HL-60 (cell line): ENCODE data around the gene SPACA6.

Experiments used
- DNase-seq, 2 experiments: peaks; one replicate each; pipeline ENCODE4 v3.0.0-alpha.2; 2010 to 2020; ENCODE audit warnings: low read depth in 1 of 2, low spot score in 1 of 2
- H3K27ac ChIP-seq: fragments of 250-450 bp; sonication (Bioruptor Pico); replicated peaks from 2 replicates; pipeline ENCODE4 v1.5.1; 2020; ENCODE audit warnings: mild to moderate bottlenecking, moderate library complexity
- H3K27me3 ChIP-seq: fragments of 250-450 bp; sonication (Bioruptor Pico); 2 replicates; pipeline ENCODE4 v1.5.1; 2021; ENCODE audit warnings: mild to moderate bottlenecking, moderate library complexity; ENCODE audit not compliant: insufficient read depth, poor library complexity, severe bottlenecking
- H3K4me3 ChIP-seq: replicated peaks from 2 replicates; pipeline ENCODE4 v1.5.1; 2011; ENCODE audit warnings: mild to moderate bottlenecking, control low read depth, low read length; ENCODE audit not compliant: insufficient read depth
- CTCF ChIP-seq: IDR thresholded peaks from one replicate; pipeline ENCODE4 v1.5.1; 2011; ENCODE audit warnings: low read length, control low read depth, inconsistent platforms; ENCODE audit not compliant: insufficient read depth
- GABPA ChIP-seq: IDR thresholded peaks from 2 replicates; pipeline ENCODE4 v1.6.1; 2012; ENCODE audit warnings: low read depth
- POLR2AphosphoS5 ChIP-seq: IDR thresholded peaks from 2 replicates; pipeline ENCODE4 v1.6.1; 2012; ENCODE audit warnings: low read depth
- REST ChIP-seq: IDR thresholded peaks from 2 replicates; pipeline ENCODE4 v1.6.1; 2012; ENCODE audit warnings: low read depth; ENCODE audit not compliant: insufficient replicate concordance
- SPI1 ChIP-seq: IDR thresholded peaks from 2 replicates; pipeline ENCODE4 v1.6.1; 2012; ENCODE audit warnings: low read depth, mild to moderate bottlenecking, borderline replicate concordance

Gene SPACA6

GRCh38 chr19:51713319-51714285 lies 20.5 kb downstream of the SPACA6 start:
- Histone ChIP-seq H3K27me3 (no peaks in the 10 kb centered on the region), H3K27ac (no peak overlapping the region), H3K4me3 (no peak overlapping the region)
- no peak for DNase-seq
- TF ChIP-seq REST (no peak), SPI1 (no peak), GABPA (no peak), CTCF (no peak), POLR2AphosphoS5 (no peak)

GRCh38 chr19:51714848-51715247 lies 21.7 kb downstream of the SPACA6 start:
- Histone ChIP-seq H3K4me3 (no peak overlapping the region), H3K27ac (no peak overlapping the region), H3K27me3 (no peaks in the 10 kb centered on the region)
- no peak for DNase-seq
- TF ChIP-seq POLR2AphosphoS5 (no peak), REST (no peak), CTCF (no peak), SPI1 (no peak), GABPA (no peak)

GRCh38 chr19:51715850-51716249 lies 22.7 kb downstream of the SPACA6 start:
- DNase-seq = no peak
- Histone ChIP-seq H3K27ac (no peak overlapping the region), H3K27me3 (no peaks in the 10 kb centered on the region), H3K4me3 (no peak overlapping the region)
- TF ChIP-seq REST (no peak), CTCF (no peak), SPI1 (no peak), POLR2AphosphoS5 (no peak), GABPA (no peak)
